Lung (tissue), 12 donors: Measurements from ENCODE around the gene MRTFA. TPM values are rescaled to one million over a fixed set of nuclear protein-coding genes. Genes with fewer than 3 reads are reported as not detected.
A peak's percentile ranks its signal among the peaks of the same experiment; 100 is the strongest.

Experiments
- ATAC-seq: fragments of 200-7000 bp; cut with Tn5 transposase; one replicate; pipeline ENCODE4 v1.9.1; 2020; ENCODE audit warnings: moderate number of reproducible peaks; ENCODE audit not compliant: insufficient read depth, low FRiP score
- DNase-seq, 3 donors: peaks; one replicate each; pipeline ENCODE4 v3.0.0-alpha.2; 2013 to 2017
- H3K27ac ChIP-seq, 2 donors: one replicate each; pipeline ENCODE4 v1.5.1; 2013; ENCODE audit warnings: mild to moderate bottlenecking in 2 of 2, moderate library complexity in 2 of 2, control low read depth in 1 of 2, inconsistent platforms in 1 of 2, low read depth in 1 of 2, low read length in 1 of 2
- H3K27me3 ChIP-seq, 3 donors: one replicate each; pipeline ENCODE4 v1.5.1; 2013; ENCODE audit warnings: low read length in 2 of 3; ENCODE audit not compliant: control insufficient read depth in 3 of 3, insufficient read depth in 3 of 3
- H3K36me3 ChIP-seq, 4 donors: one replicate each; pipeline ENCODE4 v1.5.1; 2013; ENCODE audit warnings: low read length in 4 of 4, mild to moderate bottlenecking in 1 of 4, moderate library complexity in 1 of 4; ENCODE audit not compliant: control insufficient read depth in 4 of 4, insufficient read depth in 4 of 4
- H3K4me1 ChIP-seq, 5 donors: one replicate each; pipeline ENCODE4 v1.5.1; 2013; ENCODE audit warnings: low read length in 5 of 5, mild to moderate bottlenecking in 2 of 5, moderate library complexity in 1 of 5; ENCODE audit not compliant: control insufficient read depth in 5 of 5, insufficient read depth in 5 of 5
- H3K4me3 ChIP-seq: one replicate; pipeline ENCODE4 v1.5.1; 2013; ENCODE audit warnings: mild to moderate bottlenecking, control low read depth, moderate library complexity
- H3K9ac ChIP-seq, 2 donors: one replicate each; pipeline ENCODE4 v1.5.1; 2013; ENCODE audit warnings: low read length in 2 of 2, control low read depth in 1 of 2; ENCODE audit not compliant: insufficient read depth in 1 of 2
- H3K9me3 ChIP-seq, 4 donors: one replicate each; pipeline ENCODE4 v1.5.1; 2013; ENCODE audit warnings: low read length in 3 of 4, mild to moderate bottlenecking in 1 of 4, moderate library complexity in 1 of 4; ENCODE audit not compliant: control insufficient read depth in 4 of 4, insufficient read depth in 3 of 4
- CTCF ChIP-seq: IDR thresholded peaks from 2 replicates; pipeline ENCODE4 v1.5.1; 2012; ENCODE audit warnings: mild to moderate bottlenecking; ENCODE audit errors: control extremely low read depth, extremely low read depth
- WGBS, 2 donors: extraction: QIAGEN DNeasy Blood & Tissue Kit; methylation state at CpG; one replicate each; pipeline ENCODE4 v1.1.7; 2013; 5-methylcytosine and 5-hydroxymethylcytosine counted together
- polyA plus RNA-seq, 2 donors: library from polyadenylated mRNA; stranded (reverse); fragments of 200-250 nt; gene quantifications; one replicate each; pipeline ENCODE4 v1.2.1, GENCODE V29; 2013
- total RNA-seq, 2 donors: library from RNA; depleted of rRNA in 1 of 2; stranded (reverse); fragments of >200 nt in 1 of 2; gene quantifications; one replicate each; pipeline ENCODE4 v1.2.1, GENCODE V29; 2014 to 2021
- donor health status: control.
- donor health status: control.
- donor health status: Bipolar disorder and iron deficiency.
- donor health status: healthy.
- donor health status: DM: yes; HTN: yes; CAD: no.

MRTFA gene
- total and polyA plus RNA-seq, 4 donors, result 26.3 to 64.0 (median 40.1) TPM

- H3K27me3 ChIP-seq, result no peaks in the 10 kb centered on the region
- no peak overlapping the region for H3K4me3 ChIP-seq
- H3K9me3 ChIP-seq, result no peaks in the 10 kb centered on the region
- no peak overlapping the region for H3K9ac ChIP-seq
- DNase-seq, result no peak
- WGBS, 2 donors, result 97 to 100% methylated on average over 3 of the region's 3 CpGs
- no peak overlapping the region for H3K27ac ChIP-seq
- H3K36me3 ChIP-seq, result no peaks in the 10 kb centered on the region
- no peak for TF ChIP-seq CTCF
- H3K4me1 ChIP-seq, result peaks cover 0 to 25% (median 11%) of the 10 kb centered on the region in 5 donors
- no peak for ATAC-seq
Observed at GRCh38 chr22:40633036-40633435, 3.5 kb downstream of the MRTFA start.

- ATAC-seq, result no peak
- H3K4me3 ChIP-seq, result no peak overlapping the region
- no peaks in the 10 kb centered on the region for H3K9me3 ChIP-seq
- no peak for DNase-seq
- H3K9ac ChIP-seq, result no peak overlapping the region
- peaks cover 0 to 19% (median 9%) of the 10 kb centered on the region in 5 donors for H3K4me1 ChIP-seq
- no peak for TF ChIP-seq CTCF
- 97 to 98% methylated on average over 2 of the region's 2 CpGs for WGBS, 2 donors
- no peaks in the 10 kb centered on the region for H3K36me3 ChIP-seq
- no peaks in the 10 kb centered on the region for H3K27me3 ChIP-seq
- no peak overlapping the region for H3K27ac ChIP-seq
Observed at GRCh38 chr22:40631925-40632324, 4.6 kb downstream of the MRTFA start.

DNA sequence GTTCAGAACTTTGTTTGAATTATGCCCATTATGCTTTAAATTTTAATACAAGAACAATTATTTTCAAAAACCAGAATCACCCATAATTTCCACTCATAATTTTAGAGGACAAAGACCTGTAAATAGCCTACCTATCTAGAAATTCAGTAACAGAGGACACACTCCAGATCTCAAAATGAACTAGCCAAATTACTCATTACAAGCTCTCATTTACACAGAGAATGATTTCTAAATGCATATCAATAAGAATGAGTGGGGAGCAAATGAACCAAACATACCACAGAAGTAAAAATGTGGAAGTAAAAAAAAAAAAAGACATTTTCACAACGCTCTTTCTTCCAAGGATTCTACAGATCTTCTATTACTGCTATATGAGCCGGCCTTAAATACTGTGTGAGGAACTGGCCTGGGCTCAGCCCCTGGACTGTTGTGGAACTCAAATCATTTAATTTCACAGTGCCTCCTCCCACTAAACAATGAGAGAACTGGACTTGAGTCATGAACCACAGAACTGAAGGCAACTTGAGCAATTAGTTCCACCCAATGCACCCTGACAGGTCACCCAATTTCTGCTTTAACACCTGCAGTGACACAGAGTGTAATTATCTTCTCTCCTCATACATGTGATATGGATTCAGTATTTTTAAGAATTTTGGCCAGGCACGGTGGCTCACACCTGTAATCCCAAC is 8.0 kb downstream of the MRTFA start:
- H3K27ac ChIP-seq, result no peak overlapping the region
- H3K27me3 ChIP-seq, result no peaks in the 10 kb centered on the region
- no peak overlapping the region for H3K4me3 ChIP-seq
- H3K36me3 ChIP-seq, result no peaks in the 10 kb centered on the region
- peaks cover 0 to 16% (median 0%) of the 10 kb centered on the region in 5 donors for H3K4me1 ChIP-seq
- DNase-seq (no peak), ATAC-seq (peak; percentile 19)
- H3K9me3 ChIP-seq, result no peaks in the 10 kb centered on the region
- WGBS, 2 donors, result 68 to 82% methylated on average over 3 of the region's 3 CpGs
- TF ChIP-seq CTCF, result no peak
- H3K9ac ChIP-seq, result no peak overlapping the region
